Measurements from ENCODE around the gene AOPEP.

The AOPEP gene

DNA sequence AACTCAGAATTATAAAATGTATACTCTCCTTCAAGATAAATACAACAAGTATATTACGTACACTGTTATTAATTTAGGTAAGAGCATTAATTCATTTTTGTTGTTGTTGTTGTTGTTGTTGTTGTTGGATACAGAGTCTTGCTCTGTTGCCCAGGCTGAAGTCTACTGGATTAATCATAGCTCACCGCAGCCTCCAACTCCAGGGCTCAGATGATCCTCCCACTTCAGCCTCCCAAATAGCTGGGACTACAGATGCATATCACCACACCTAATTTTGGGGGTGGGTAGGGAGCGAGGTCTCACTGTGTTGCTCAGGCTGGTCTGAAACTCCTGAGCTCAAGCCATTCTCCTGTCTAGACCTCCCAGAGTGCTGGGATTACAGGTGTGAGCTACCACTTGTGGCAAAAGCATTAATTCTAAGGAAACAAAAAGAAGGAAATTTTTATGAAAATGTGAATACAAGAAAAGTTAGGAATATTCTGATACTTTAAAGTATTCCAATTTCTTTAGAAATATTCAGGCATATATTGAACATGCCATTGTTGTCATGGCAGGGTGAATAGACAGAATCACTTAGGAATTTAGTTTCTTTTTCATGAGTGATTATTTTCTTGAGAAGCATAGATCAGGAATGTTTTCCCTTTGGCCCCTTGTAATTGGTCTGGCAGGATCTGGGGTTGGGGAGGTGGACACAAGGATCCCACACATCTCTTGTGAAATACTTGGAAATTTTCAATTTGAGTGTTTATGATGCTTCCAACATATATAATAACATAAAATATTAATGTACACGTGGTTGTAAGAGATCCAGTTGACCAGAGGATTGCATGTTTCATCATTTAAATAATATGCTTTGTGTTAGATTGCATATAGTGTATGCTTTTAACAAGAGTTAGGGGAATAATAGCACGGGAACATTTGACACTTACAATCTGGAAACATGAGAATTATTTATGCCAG lies 327.4 kb downstream of the AOPEP start:
- Histone ChIP-seq H3K4me3 (ENCODE audit: low read length) (no peak overlapping the region), H3K79me2 (ENCODE audit: low read length) (no peaks in the 10 kb centered on the region), H3K9me3 (replicated peaks; ENCODE audit: insufficient read depth, low read length) (no peaks in the 10 kb centered on the region), H3F3A (ENCODE audit: insufficient read depth, low read length) (no peaks in the 10 kb centered on the region), H3K9ac (ENCODE audit: low read length) (no peak overlapping the region), H3K4me2 (ENCODE audit: low read depth, low read length) (no peak overlapping the region), H4K20me1 (ENCODE audit: insufficient read depth, low read length) (no peaks in the 10 kb centered on the region), H3K36me3 (replicated peaks; ENCODE audit: insufficient read depth, low read length) (no peaks in the 10 kb centered on the region), H3K9me2 (replicated peaks; ENCODE audit: insufficient read depth, low read length) (no peaks in the 10 kb centered on the region), H2AFZ (ENCODE audit: low read length) (no peak overlapping the region), H3K27ac (ENCODE audit: low read length) (no peak overlapping the region), H3K27me3 (replicated peaks; ENCODE audit: insufficient read depth, low read length) (no peaks in the 10 kb centered on the region), H3K4me1 (ENCODE audit: low read length) (no peaks in the 10 kb centered on the region; the same call in 1 of the 2 replicates)
- no peak for DNase-seq
- TF ChIP-seq, protein P1, sequence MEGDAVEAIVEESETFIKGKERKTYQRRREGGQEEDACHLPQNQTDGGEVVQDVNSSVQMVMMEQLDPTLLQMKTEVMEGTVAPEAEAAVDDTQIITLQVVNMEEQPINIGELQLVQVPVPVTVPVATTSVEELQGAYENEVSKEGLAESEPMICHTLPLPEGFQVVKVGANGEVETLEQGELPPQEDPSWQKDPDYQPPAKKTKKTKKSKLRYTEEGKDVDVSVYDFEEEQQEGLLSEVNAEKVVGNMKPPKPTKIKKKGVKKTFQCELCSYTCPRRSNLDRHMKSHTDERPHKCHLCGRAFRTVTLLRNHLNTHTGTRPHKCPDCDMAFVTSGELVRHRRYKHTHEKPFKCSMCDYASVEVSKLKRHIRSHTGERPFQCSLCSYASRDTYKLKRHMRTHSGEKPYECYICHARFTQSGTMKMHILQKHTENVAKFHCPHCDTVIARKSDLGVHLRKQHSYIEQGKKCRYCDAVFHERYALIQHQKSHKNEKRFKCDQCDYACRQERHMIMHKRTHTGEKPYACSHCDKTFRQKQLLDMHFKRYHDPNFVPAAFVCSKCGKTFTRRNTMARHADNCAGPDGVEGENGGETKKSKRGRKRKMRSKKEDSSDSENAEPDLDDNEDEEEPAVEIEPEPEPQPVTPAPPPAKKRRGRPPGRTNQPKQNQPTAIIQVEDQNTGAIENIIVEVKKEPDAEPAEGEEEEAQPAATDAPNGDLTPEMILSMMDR (IDR thresholded peaks at IDR 0.05; ENCODE audit: low read length) = no peak
- TF ChIP-seq EZH2 (optimal IDR thresholded peaks at IDR 0.05; ENCODE audit: low read depth, low read length) (no peak), EZH2phosphoT487 (IDR thresholded peaks at IDR 0.05; ENCODE audit: low read length) (no peak)

DNA sequence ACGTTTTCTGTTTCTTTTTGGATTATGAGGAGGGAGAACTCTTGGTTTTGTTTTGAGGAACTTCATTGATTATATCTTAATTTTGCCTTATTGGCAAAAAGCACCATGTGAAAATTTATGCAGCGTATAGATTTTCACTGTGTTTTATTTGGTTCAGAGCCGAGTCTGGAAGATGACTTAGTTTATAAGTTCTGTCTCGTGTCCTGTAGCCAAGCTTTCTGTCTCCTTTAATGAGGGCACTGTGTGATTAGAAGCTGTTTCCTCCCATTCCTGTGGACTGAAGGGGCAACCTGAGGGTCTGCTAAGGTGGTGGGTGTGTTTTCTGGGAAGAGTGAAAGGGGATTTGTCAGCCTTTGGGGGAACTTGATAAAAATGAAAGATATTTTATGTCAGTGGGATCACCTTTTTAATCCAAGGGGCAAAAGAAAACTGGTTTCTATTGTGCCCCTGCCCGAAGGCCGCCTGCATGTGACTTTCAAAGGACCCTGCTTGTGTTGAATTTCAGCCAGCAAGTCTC lies 328.9 kb downstream of the AOPEP start:
- Histone ChIP-seq H3K27me3 (replicated peaks; ENCODE audit: insufficient read depth, low read length) (no peaks in the 10 kb centered on the region), H4K20me1 (ENCODE audit: insufficient read depth, low read length) (no peaks in the 10 kb centered on the region), H2AFZ (ENCODE audit: low read length) (no peak overlapping the region), H3K4me3 (ENCODE audit: low read length) (no peak overlapping the region), H3K79me2 (ENCODE audit: low read length) (no peaks in the 10 kb centered on the region), H3K9me3 (replicated peaks; ENCODE audit: insufficient read depth, low read length) (no peaks in the 10 kb centered on the region), H3K9ac (ENCODE audit: low read length) (no peak overlapping the region), H3K4me2 (ENCODE audit: low read depth, low read length) (no peak overlapping the region), H3K9me2 (replicated peaks; ENCODE audit: insufficient read depth, low read length) (no peaks in the 10 kb centered on the region), H3K36me3 (replicated peaks; ENCODE audit: insufficient read depth, low read length) (no peaks in the 10 kb centered on the region), H3K4me1 (ENCODE audit: low read length) (no peaks in the 10 kb centered on the region), H3F3A (ENCODE audit: insufficient read depth, low read length) (no peaks in the 10 kb centered on the region), H3K27ac (ENCODE audit: low read length) (no peak overlapping the region)
- TF ChIP-seq EZH2 (optimal IDR thresholded peaks at IDR 0.05; ENCODE audit: low read depth, low read length) (no peak), EZH2phosphoT487 (IDR thresholded peaks at IDR 0.05; ENCODE audit: low read length) (no peak)
- TF ChIP-seq, protein P1 (IDR thresholded peaks at IDR 0.05; ENCODE audit: low read length) = no peak
- no peak for DNase-seq

DNA sequence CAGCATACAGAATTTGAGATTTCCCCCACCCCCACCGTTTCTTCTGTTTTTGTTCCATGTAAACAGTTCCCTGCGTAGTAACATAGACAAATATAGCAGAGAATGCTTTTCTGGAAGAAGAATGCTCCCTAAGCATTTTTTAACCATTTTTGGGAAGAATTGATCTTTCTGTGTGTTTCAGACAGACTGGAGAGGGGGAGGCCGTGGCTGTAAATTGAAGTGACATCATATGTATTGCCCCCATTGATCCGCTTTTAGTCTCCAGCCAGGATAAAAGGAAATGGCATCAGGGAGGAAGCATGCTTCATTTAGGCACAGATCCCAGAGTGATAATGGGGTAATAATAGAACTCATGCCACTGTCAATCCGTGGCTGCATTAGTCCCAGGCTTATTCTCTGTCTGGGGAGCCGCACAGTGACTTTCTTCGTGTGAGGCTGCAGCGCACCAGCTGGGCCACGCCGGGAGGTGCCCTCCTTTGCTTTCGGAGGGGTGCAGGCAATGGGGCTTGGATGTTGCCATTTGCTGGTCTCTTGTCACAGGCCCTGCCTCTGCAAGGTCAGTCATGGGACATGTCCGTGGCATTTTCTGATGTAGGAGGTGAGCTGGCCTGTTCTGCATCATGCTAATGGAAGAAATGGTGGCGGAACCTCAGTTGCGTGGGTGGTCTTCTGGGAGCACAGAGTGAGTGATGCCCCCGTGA lies 329.5 kb downstream of the AOPEP start:
- no peaks in the 10 kb centered on the region for H4K20me1 ChIP-seq (ENCODE audit: insufficient read depth, low read length)
- no peaks in the 10 kb centered on the region for H3K4me1 ChIP-seq (ENCODE audit: low read length)
- H3K4me2 ChIP-seq (ENCODE audit: low read depth, low read length) = no peak overlapping the region
- no peaks in the 10 kb centered on the region for H3K9me3 ChIP-seq (replicated peaks; ENCODE audit: insufficient read depth, low read length)
- H3K79me2 ChIP-seq (ENCODE audit: low read length) = no peaks in the 10 kb centered on the region
- no peaks in the 10 kb centered on the region for H3K9me2 ChIP-seq (replicated peaks; ENCODE audit: insufficient read depth, low read length)
- no peaks in the 10 kb centered on the region for H3K36me3 ChIP-seq (replicated peaks; ENCODE audit: insufficient read depth, low read length)
- DNase-seq = no peak
- H2AFZ ChIP-seq (ENCODE audit: low read length) = no peak overlapping the region
- no peak overlapping the region for H3K9ac ChIP-seq (ENCODE audit: low read length)
- no peak overlapping the region for H3K27ac ChIP-seq (ENCODE audit: low read length)
- TF ChIP-seq EZH2 (optimal IDR thresholded peaks at IDR 0.05; ENCODE audit: low read depth, low read length) (no peak), EZH2phosphoT487 (IDR thresholded peaks at IDR 0.05; ENCODE audit: low read length) (no peak)
- TF ChIP-seq, protein P1 (IDR thresholded peaks at IDR 0.05; ENCODE audit: low read length) = no peak
- H3K4me3 ChIP-seq (ENCODE audit: low read length) = no peak overlapping the region
- no peaks in the 10 kb centered on the region for H3F3A ChIP-seq (ENCODE audit: insufficient read depth, low read length)
- no peaks in the 10 kb centered on the region for H3K27me3 ChIP-seq (replicated peaks; ENCODE audit: insufficient read depth, low read length)

All from MM.1S (cell line).